ENCODE data around the gene PAQR9.

GRCh38 chr3:142935963-142936362, 27.5 kb downstream of the PAQR9 start:
- TF ChIP-seq CTCF (IDR thresholded peaks at IDR 0.05) (no peak), POLR2A (IDR thresholded peaks at IDR 0.05) (no peak)

Data from uterus (tissue), 2 donors.